ENCODE data around the gene PER3.

PER3 gene

GRCh38 chr1:7845761-7846160, 61.7 kb downstream of the PER3 start:
- Mint-ChIP-seq H3K9me3 (no peaks in the 10 kb centered on the region), H3K27me3 (no peaks in the 10 kb centered on the region), H3K4me1 (no peaks in the 10 kb centered on the region), H3K4me3 (no peak overlapping the region), H3K27ac (no peak overlapping the region), H3K36me3 (peaks cover 4% of the 10 kb centered on the region)

GRCh38 chr1:7846656-7847055, 62.6 kb downstream of the PER3 start:
- no peaks in the 10 kb centered on the region for H3K9me3 Mint-ChIP-seq
- H3K27ac Mint-ChIP-seq, result no peak overlapping the region
- no peaks in the 10 kb centered on the region for H3K27me3 Mint-ChIP-seq
- H3K4me3 Mint-ChIP-seq, result no peak overlapping the region
- H3K4me1 Mint-ChIP-seq, result no peaks in the 10 kb centered on the region
- no peaks in the 10 kb centered on the region for H3K36me3 Mint-ChIP-seq

GRCh38 chr1:7847599-7847998, 63.5 kb downstream of the PER3 start:
- H3K36me3 Mint-ChIP-seq, result no peaks in the 10 kb centered on the region
- no peak overlapping the region for H3K27ac Mint-ChIP-seq
- no peaks in the 10 kb centered on the region for H3K9me3 Mint-ChIP-seq
- no peak overlapping the region for H3K4me3 Mint-ChIP-seq
- H3K4me1 Mint-ChIP-seq, result no peaks in the 10 kb centered on the region
- H3K27me3 Mint-ChIP-seq, result no peaks in the 10 kb centered on the region

- Mint-ChIP-seq H3K36me3 (peaks cover 2% of the 10 kb centered on the region), H3K9me3 (no peaks in the 10 kb centered on the region), H3K27ac (no peak overlapping the region), H3K27me3 (no peaks in the 10 kb centered on the region), H3K4me3 (no peak overlapping the region), H3K4me1 (no peaks in the 10 kb centered on the region)
Measured at GRCh38 chr1:7850786-7851185, 66.7 kb downstream of the PER3 start.

- H3K4me1 Mint-ChIP-seq, result no peaks in the 10 kb centered on the region
- H3K9me3 Mint-ChIP-seq, result no peaks in the 10 kb centered on the region
- H3K27me3 Mint-ChIP-seq, result no peaks in the 10 kb centered on the region
- H3K4me3 Mint-ChIP-seq, result no peak within 1 kb of the TSS
- H3K36me3 Mint-ChIP-seq, result peaks cover 2% of the 10 kb centered on the region
- H3K27ac Mint-ChIP-seq, result no peak within 1 kb of the TSS
Measured at GRCh38 chr1:7852804-7853683, 69.0 kb downstream of the PER3 start, which contains the start of gene UTS2. TSS of gene UTS2 (minus strand) at chr1:7853065. CDS start at chr1:7853003, 62 bp downstream.

GRCh38 chr1:7853684-7854026, 69.6 kb downstream of the PER3 start:
- no peaks in the 10 kb centered on the region for H3K27me3 Mint-ChIP-seq
- H3K4me3 Mint-ChIP-seq, result no peak overlapping the region
- H3K9me3 Mint-ChIP-seq, result no peaks in the 10 kb centered on the region
- H3K4me1 Mint-ChIP-seq, result no peaks in the 10 kb centered on the region
- H3K27ac Mint-ChIP-seq, result no peak overlapping the region
- H3K36me3 Mint-ChIP-seq, result peaks cover 2% of the 10 kb centered on the region

- H3K4me3 Mint-ChIP-seq, result no peak overlapping the region
- no peak overlapping the region for H3K27ac Mint-ChIP-seq
- peaks cover 2% of the 10 kb centered on the region for H3K36me3 Mint-ChIP-seq
- no peaks in the 10 kb centered on the region for H3K4me1 Mint-ChIP-seq
- H3K9me3 Mint-ChIP-seq, result no peaks in the 10 kb centered on the region
- no peaks in the 10 kb centered on the region for H3K27me3 Mint-ChIP-seq
Measured at GRCh38 chr1:7856345-7856744, 72.3 kb downstream of the PER3 start.

GRCh38 chr1:7857000-7857399, 72.9 kb downstream of the PER3 start:
- no peaks in the 10 kb centered on the region for H3K9me3 Mint-ChIP-seq
- no peaks in the 10 kb centered on the region for H3K4me1 Mint-ChIP-seq
- H3K36me3 Mint-ChIP-seq, result peaks cover 2% of the 10 kb centered on the region
- H3K27ac Mint-ChIP-seq, result no peak overlapping the region
- no peak overlapping the region for H3K4me3 Mint-ChIP-seq
- no peaks in the 10 kb centered on the region for H3K27me3 Mint-ChIP-seq

GRCh38 chr1:7857985-7858384, 73.9 kb downstream of the PER3 start:
- Mint-ChIP-seq H3K4me3 (no peak overlapping the region), H3K9me3 (no peaks in the 10 kb centered on the region), H3K27me3 (no peaks in the 10 kb centered on the region), H3K36me3 (no peaks in the 10 kb centered on the region), H3K4me1 (no peaks in the 10 kb centered on the region), H3K27ac (no peak overlapping the region)

- no peaks in the 10 kb centered on the region for H3K36me3 Mint-ChIP-seq
- H3K27ac Mint-ChIP-seq, result no peak overlapping the region
- H3K9me3 Mint-ChIP-seq, result no peaks in the 10 kb centered on the region
- no peaks in the 10 kb centered on the region for H3K27me3 Mint-ChIP-seq
- H3K4me3 Mint-ChIP-seq, result no peak overlapping the region
- H3K4me1 Mint-ChIP-seq, result no peaks in the 10 kb centered on the region
Measured at GRCh38 chr1:7859406-7859805, 75.3 kb downstream of the PER3 start.

- no peaks in the 10 kb centered on the region for H3K27me3 Mint-ChIP-seq
- H3K4me3 Mint-ChIP-seq, result no peak overlapping the region
- H3K36me3 Mint-ChIP-seq, result no peaks in the 10 kb centered on the region
- no peaks in the 10 kb centered on the region for H3K9me3 Mint-ChIP-seq
- no peaks in the 10 kb centered on the region for H3K4me1 Mint-ChIP-seq
- H3K27ac Mint-ChIP-seq, result peak overlapping the region; percentile 32
Measured at GRCh38 chr1:7860130-7860529, 76.0 kb downstream of the PER3 start.

- Mint-ChIP-seq H3K27ac (no peak overlapping the region), H3K9me3 (no peaks in the 10 kb centered on the region), H3K4me1 (no peaks in the 10 kb centered on the region), H3K36me3 (no peaks in the 10 kb centered on the region), H3K4me3 (no peak overlapping the region), H3K27me3 (no peaks in the 10 kb centered on the region)
Measured at GRCh38 chr1:7861452-7861851, 77.4 kb downstream of the PER3 start.

GRCh38 chr1:7862211-7863060, 78.3 kb downstream of the PER3 start:
- Mint-ChIP-seq H3K4me1 (no peaks in the 10 kb centered on the region), H3K9me3 (no peaks in the 10 kb centered on the region), H3K4me3 (no peak overlapping the region), H3K27ac (no peak overlapping the region), H3K36me3 (no peaks in the 10 kb centered on the region), H3K27me3 (no peaks in the 10 kb centered on the region)

GRCh38 chr1:7863756-7864328, 79.8 kb downstream of the PER3 start:
- no peaks in the 10 kb centered on the region for H3K27me3 Mint-ChIP-seq
- H3K36me3 Mint-ChIP-seq, result no peaks in the 10 kb centered on the region
- no peak overlapping the region for H3K4me3 Mint-ChIP-seq
- H3K4me1 Mint-ChIP-seq, result no peaks in the 10 kb centered on the region
- H3K9me3 Mint-ChIP-seq, result no peaks in the 10 kb centered on the region
- no peak overlapping the region for H3K27ac Mint-ChIP-seq

- Mint-ChIP-seq H3K27ac (no peak overlapping the region), H3K4me3 (no peak overlapping the region), H3K27me3 (no peaks in the 10 kb centered on the region), H3K4me1 (no peaks in the 10 kb centered on the region), H3K36me3 (no peaks in the 10 kb centered on the region), H3K9me3 (no peaks in the 10 kb centered on the region)
Measured at GRCh38 chr1:7865978-7866377, 81.9 kb downstream of the PER3 start.

Data from activated naive CD4-positive, alpha-beta T cell treated with anti-CD3 and anti-CD28 coated beads, Interleukin-2, amount 50 U/mL, for 24 hours (primary cell).